K562 (cell line): ENCODE results near the gene LMF2. TPM values are rescaled to one million over a fixed set of nuclear protein-coding genes. Genes with fewer than 3 reads are reported as not detected.

ENCODE experiments used
- ESRRA ChIP-seq: fragments of 450-650 bp; IDR thresholded peaks from 2 replicates; pipeline ENCODE4 v1.6.1; 2014; ENCODE audit warnings: low read depth, mild to moderate bottlenecking, moderate library complexity, borderline replicate concordance
- HDAC1 ChIP-seq, 2 experiments: fragments of 450-650 bp; IDR thresholded peaks; 2 replicates each; pipeline ENCODE4 v1.6.1; 2016 to 2017; ENCODE audit warnings: inconsistent platforms in 1 of 2, mild to moderate bottlenecking in 1 of 2, moderate library complexity in 1 of 2
- KLF6 ChIP-seq: fragments of 250-450 bp; sonication (Bioruptor Pico); IDR thresholded peaks from 2 replicates; pipeline ENCODE4 v1.4.0; 2020; ENCODE audit warnings: mild to moderate bottlenecking, moderate library complexity, borderline replicate concordance
- MBD2 ChIP-seq: sonication (generic); IDR thresholded peaks from 2 replicates; pipeline ENCODE4 v1.6.1; 2016; ENCODE audit warnings: low read depth, borderline replicate concordance
- MEIS2 ChIP-seq: fragments of 450-650 bp; IDR thresholded peaks from 2 replicates; pipeline ENCODE4 v1.6.1; 2014; ENCODE audit warnings: mild to moderate bottlenecking; ENCODE audit not compliant: partially characterized antibody
- NFE2 ChIP-seq: IDR thresholded peaks from 2 replicates; pipeline ENCODE4 v1.6.1; 2014; ENCODE audit warnings: antibody characterized with exemption, low read depth
- NFRKB ChIP-seq: fragments of 450-650 bp; IDR thresholded peaks from 2 replicates; pipeline ENCODE4 v1.6.1; 2016; ENCODE audit warnings: low read depth
- RCOR1 ChIP-seq, 2 experiments: IDR thresholded peaks; 2 replicates each; pipeline ENCODE4 v1.6.1; 2012; ENCODE audit warnings: low read depth in 2 of 2, low read length in 2 of 2, borderline replicate concordance in 1 of 2, improper control_type of control experiment in 1 of 2
- SUPT5H ChIP-seq: fragments of 450-650 bp; IDR thresholded peaks from 2 replicates; pipeline ENCODE4 v1.6.1; 2016
- TAF9B ChIP-seq: fragments of 450-650 bp; IDR thresholded peaks from 2 replicates; pipeline ENCODE4 v1.6.1; 2018; ENCODE audit warnings: mild to moderate bottlenecking; ENCODE audit not compliant: partially characterized antibody
- TARDBP ChIP-seq: fragments of 450-650 bp; IDR thresholded peaks from 2 replicates; pipeline ENCODE4 v1.6.1; 2016
- TCFL5 ChIP-seq: fragments of 250-450 bp; sonication (Bioruptor Pico); conservative IDR thresholded peaks from 2 replicates; pipeline ENCODE4 v1.6.1; 2021; ENCODE audit warnings: mild to moderate bottlenecking, moderate library complexity, matching md5 sums
- VEZF1 ChIP-seq: fragments of 200-800 bp; sonication (Bioruptor generic); IDR thresholded peaks from 2 replicates; pipeline ENCODE4 v1.6.1; 2017; ENCODE audit warnings: missing genetic modification characterization, missing compliant biosample characterization
- ZNF707 ChIP-seq: fragments of 250-450 bp; sonication (Bioruptor Pico); conservative IDR thresholded peaks from 2 replicates; pipeline ENCODE4 v1.8.0; 2022; ENCODE audit warnings: inconsistent platforms, mild to moderate bottlenecking, moderate library complexity
- polyA plus RNA-seq, 8 experiments: library from polyadenylated mRNA; depleted of rRNA in 4 of 8; stranded (reverse) in 5 of 8; unstranded in 3 of 8; fragments of >200 nt; fragmentation: Nextera tagmentation in 2 of 8; fragmentation: Illumina TruSeq in 1 of 8; extraction: Ambion mirVana in 2 of 8; extraction: Trizol in 1 of 8; gene quantifications; 2 replicates each; pipeline versions ENCODE4 v1.2.1 to v1.2.3, GENCODE V29; 2011 to 2014; ENCODE audit warnings: inconsistent platforms in 1 of 8, missing spikeins in 1 of 8
- total RNA-seq, 7 experiments: library from RNA; depleted of rRNA in 6 of 7; stranded (reverse); fragments of >200 nt in 6 of 7; fragmentation: Illumina TruSeq in 2 of 7; extraction: Trizol in 2 of 7; gene quantifications; 2 replicates each; pipeline versions ENCODE4 v1.2.1 to v1.2.3, GENCODE V29; 2011 to 2021; ENCODE audit warnings: low replicate concordance in 1 of 7
- TF ChIP-seq, protein P1 (sequence below): IDR thresholded peaks from 2 replicates; pipeline ENCODE4 v1.6.1; 2016; ENCODE audit warnings: missing genetic modification characterization, missing compliant biosample characterization
- TF ChIP-seq, protein P2 (sequence below): conservative IDR thresholded peaks from 2 replicates; pipeline ENCODE4 v1.6.1; 2011; ENCODE audit warnings: low read depth, mild to moderate bottlenecking, low read length; ENCODE audit not compliant: control insufficient read depth
- TF ChIP-seq, protein P3 (sequence below): fragments of 250-450 bp; sonication (Bioruptor Pico); IDR thresholded peaks from 2 replicates; pipeline ENCODE4 v1.8.0; 2022; ENCODE audit warnings: moderate library complexity, mild to moderate bottlenecking, inconsistent platforms
- TF ChIP-seq, protein P4 (sequence below): fragments of 450-650 bp; conservative IDR thresholded peaks from 2 replicates; pipeline ENCODE4 v1.6.1; 2016; ENCODE audit warnings: missing genetic modification characterization, low read depth, mild to moderate bottlenecking, missing compliant biosample characterization, moderate library complexity

LMF2 gene
- total and polyA plus RNA-seq, 9 of the 15 experiments (the other 6 are each of a cell fraction or from before 2014, with no cell fraction given): 0.08 to 37.1 (median 7.6) TPM

DNA sequence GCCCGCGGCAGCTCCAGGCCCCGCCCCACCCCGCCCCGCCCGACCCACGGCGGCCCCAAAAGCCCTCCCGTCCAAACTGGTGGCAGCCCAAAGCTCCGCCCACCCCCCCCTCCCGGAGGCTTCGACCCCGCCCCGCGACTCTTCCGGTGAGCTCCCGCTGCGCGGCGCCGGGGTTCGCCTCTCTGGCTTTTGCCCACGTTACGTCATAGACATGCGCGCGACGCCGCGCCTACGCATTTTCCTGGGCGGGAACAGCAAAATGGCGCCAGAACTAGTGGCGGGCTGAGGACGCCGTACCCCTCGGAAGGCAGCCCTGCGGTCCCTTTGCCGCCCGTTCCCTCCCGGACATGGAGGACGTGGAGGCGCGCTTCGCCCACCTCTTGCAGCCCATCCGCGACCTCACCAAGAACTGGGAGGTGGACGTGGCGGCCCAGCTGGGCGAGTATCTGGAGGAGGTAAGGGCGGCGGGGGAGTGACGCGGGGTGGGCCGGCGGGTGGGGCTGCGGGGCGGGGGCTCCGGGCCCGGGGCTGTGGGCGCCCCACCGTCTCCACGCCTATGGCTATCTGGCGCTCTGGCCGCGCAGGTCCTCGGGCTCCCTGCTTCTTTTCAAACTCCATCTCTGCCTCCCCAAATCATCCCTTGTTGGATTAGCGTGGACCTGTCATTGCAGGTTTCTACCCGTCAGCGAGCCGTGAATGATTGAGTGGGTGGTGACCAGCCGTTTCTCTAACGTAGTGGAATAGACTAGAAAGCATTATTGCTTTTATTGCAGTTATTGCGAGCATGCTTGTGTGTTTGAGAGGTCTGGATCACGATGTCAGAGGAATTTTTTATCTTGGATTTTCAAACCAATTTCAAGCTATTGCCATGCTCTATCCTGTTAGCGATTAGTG, 736 bp upstream of the LMF2 start, which contains the start of gene NCAPH2 (continued):
- TF ChIP-seq, protein P1, sequence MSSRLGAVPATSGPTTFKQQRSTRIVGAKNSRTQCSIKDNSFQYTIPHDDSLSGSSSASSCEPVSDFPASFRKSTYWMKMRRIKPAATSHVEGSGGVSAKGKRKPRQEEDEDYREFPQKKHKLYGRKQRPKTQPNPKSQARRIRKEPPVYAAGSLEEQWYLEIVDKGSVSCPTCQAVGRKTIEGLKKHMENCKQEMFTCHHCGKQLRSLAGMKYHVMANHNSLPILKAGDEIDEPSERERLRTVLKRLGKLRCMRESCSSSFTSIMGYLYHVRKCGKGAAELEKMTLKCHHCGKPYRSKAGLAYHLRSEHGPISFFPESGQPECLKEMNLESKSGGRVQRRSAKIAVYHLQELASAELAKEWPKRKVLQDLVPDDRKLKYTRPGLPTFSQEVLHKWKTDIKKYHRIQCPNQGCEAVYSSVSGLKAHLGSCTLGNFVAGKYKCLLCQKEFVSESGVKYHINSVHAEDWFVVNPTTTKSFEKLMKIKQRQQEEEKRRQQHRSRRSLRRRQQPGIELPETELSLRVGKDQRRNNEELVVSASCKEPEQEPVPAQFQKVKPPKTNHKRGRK (tag): no peak
- TF ChIP-seq KLF6: peak; percentile 22; the same call in 1 of the 2 replicates
- peak in 1 of 2 experiments; percentile 86; a peak in 2 of 4 replicates for TF ChIP-seq HDAC1 (IDR thresholded peaks at IDR 0.05)
- no peak for TF ChIP-seq RCOR1 (IDR thresholded peaks at IDR 0.05; ENCODE audit: borderline replicate concordance in 1 of 2, low read depth in 2 of 2, low read length in 2 of 2)
- TF ChIP-seq ESRRA: peak; percentile 32; the same call in 1 of the 2 replicates
- TF ChIP-seq TCFL5: no peak
- TF ChIP-seq TAF9B: peak; percentile 94
- peak; percentile 74; the same call in 1 of the 2 replicates for TF ChIP-seq NFRKB
- peak; percentile 85 for TF ChIP-seq SUPT5H
- TF ChIP-seq VEZF1 (CRISPR knock-in tag): peak; percentile 87
- TF ChIP-seq MEIS2: peak; percentile 78
- no peak for TF ChIP-seq NFE2
- TF ChIP-seq MBD2: peak; percentile 67
- TF ChIP-seq ZNF707 (CRISPR knock-in tag): no peak
- TF ChIP-seq, protein P2, sequence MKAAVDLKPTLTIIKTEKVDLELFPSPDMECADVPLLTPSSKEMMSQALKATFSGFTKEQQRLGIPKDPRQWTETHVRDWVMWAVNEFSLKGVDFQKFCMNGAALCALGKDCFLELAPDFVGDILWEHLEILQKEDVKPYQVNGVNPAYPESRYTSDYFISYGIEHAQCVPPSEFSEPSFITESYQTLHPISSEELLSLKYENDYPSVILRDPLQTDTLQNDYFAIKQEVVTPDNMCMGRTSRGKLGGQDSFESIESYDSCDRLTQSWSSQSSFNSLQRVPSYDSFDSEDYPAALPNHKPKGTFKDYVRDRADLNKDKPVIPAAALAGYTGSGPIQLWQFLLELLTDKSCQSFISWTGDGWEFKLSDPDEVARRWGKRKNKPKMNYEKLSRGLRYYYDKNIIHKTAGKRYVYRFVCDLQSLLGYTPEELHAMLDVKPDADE: no peak
- TF ChIP-seq, protein P3, sequence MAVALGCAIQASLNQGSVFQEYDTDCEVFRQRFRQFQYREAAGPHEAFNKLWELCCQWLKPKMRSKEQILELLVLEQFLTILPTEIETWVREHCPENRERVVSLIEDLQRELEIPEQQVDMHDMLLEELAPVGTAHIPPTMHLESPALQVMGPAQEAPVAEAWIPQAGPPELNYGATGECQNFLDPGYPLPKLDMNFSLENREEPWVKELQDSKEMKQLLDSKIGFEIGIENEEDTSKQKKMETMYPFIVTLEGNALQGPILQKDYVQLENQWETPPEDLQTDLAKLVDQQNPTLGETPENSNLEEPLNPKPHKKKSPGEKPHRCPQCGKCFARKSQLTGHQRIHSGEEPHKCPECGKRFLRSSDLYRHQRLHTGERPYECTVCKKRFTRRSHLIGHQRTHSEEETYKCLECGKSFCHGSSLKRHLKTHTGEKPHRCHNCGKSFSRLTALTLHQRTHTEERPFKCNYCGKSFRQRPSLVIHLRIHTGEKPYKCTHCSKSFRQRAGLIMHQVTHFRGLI (CRISPR knock-in tag): no peak
- TF ChIP-seq TARDBP: no peak
- TF ChIP-seq, protein P4, sequence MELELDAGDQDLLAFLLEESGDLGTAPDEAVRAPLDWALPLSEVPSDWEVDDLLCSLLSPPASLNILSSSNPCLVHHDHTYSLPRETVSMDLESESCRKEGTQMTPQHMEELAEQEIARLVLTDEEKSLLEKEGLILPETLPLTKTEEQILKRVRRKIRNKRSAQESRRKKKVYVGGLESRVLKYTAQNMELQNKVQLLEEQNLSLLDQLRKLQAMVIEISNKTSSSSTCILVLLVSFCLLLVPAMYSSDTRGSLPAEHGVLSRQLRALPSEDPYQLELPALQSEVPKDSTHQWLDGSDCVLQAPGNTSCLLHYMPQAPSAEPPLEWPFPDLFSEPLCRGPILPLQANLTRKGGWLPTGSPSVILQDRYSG (tag): no peak
